Adrenal gland (tissue), 12 donors: ENCODE measurements around the gene EXOC5. TPM values are rescaled to one million over a fixed set of nuclear protein-coding genes. Genes with fewer than 3 reads are reported as not detected.
"Not testable (repeated sequence)": the region's sequence is repeated elsewhere in the genome, so short reads cannot be mapped to it uniquely, and the experiment has no call there.

Experiments used
- DNase-seq, 7 donors: peaks; one replicate each; pipeline ENCODE4 v3.0.0-alpha.2; 2019 to 2020
- H3K27ac ChIP-seq, 5 donors: fragments of 200-600 bp; sonication (generic) in 4 of 5; 1 replicate in 3 of 5; 2 replicates in 2 of 5; pipeline versions ENCODE4 v1.5.1 to v1.8.0; 2016 to 2020; ENCODE audit warnings: mild to moderate bottlenecking in 1 of 5
- H3K27me3 ChIP-seq: fragments of 200-600 bp; 2 replicates; pipeline ENCODE4 v1.8.0; 2021
- H3K36me3 ChIP-seq, 2 donors: fragments of 200-600 bp; replicated peaks in 1 of 2; 1 replicate in 1 of 2; 2 replicates in 1 of 2; pipeline versions ENCODE4 v1.5.1 to v1.8.0; 2018 to 2022
- H3K4me1 ChIP-seq, 2 donors: fragments of 200-600 bp; replicated peaks in 1 of 2; 1 replicate in 1 of 2; 2 replicates in 1 of 2; pipeline versions ENCODE4 v1.5.1 to v1.8.0; 2018 to 2021
- H3K4me3 ChIP-seq, 4 donors: fragments of 200-600 bp; sonication (generic) in 3 of 4; one replicate each; pipeline ENCODE4 v1.5.1; 2016 to 2018
- H3K9me3 ChIP-seq, 3 donors: fragments of 200-600 bp; sonication (generic) in 1 of 3; replicated peaks in 1 of 3; 1 replicate in 2 of 3; 2 replicates in 1 of 3; pipeline versions ENCODE4 v1.5.1 to v1.8.0; 2016 to 2021
- CTCF ChIP-seq, 6 experiments: fragments of 450-650 bp in 4 of 6; fragments of 200-600 bp in 2 of 6; sonication (generic) in 1 of 6; IDR thresholded peaks; 1 replicate in 5 of 6; 2 replicates in 1 of 6; pipeline versions ENCODE4 v1.5.1 to v1.8.0; 2016 to 2021; ENCODE audit warnings: antibody characterized with exemption in 6 of 6, mild to moderate bottlenecking in 2 of 6, moderate library complexity in 1 of 6
- POLR2A ChIP-seq, 2 donors: fragments of 450-650 bp; IDR thresholded peaks; one replicate each; pipeline ENCODE4 v1.6.1; 2017; ENCODE audit warnings: antibody characterized with exemption in 2 of 2, mild to moderate bottlenecking in 2 of 2, moderate library complexity in 1 of 2
- WGBS, 4 donors: extraction: QIAGEN DNeasy Blood & Tissue Kit in 2 of 4; methylation state at CpG; one replicate each; pipeline versions ENCODE4 v1.1.5 to v1.1.7; 2013 to 2017; 5-methylcytosine and 5-hydroxymethylcytosine counted together
- intact Hi-C, 2 donors: fragments of 100-400 bp; cut with DNase I; formaldehyde crosslinking; loops; one replicate each; pipeline versions ENCODE4 v1.14.1 to v1.15.0; 2022 to 2023
- polyA plus RNA-seq, 3 donors: library from polyadenylated mRNA; stranded (reverse); fragments of 200-250 nt in 2 of 3; fragments of 350-450 nt in 1 of 3; fragmentation: Illumina TruSeq in 1 of 3; extraction: RNeasy Lipid Tissue Mini Kit (QIAGEN cat#74804) in 1 of 3; gene quantifications; one replicate each; pipeline ENCODE4 v1.2.3, GENCODE V29; 2013 to 2014
- total RNA-seq, 9 donors: library from RNA; depleted of rRNA in 4 of 9; stranded (reverse); fragments of >200 nt in 4 of 9; fragments of 120-200 nt in 1 of 9; fragmentation: NEBNext Ultra II Directional in 1 of 9; extraction: Animal tissue kit (Norgen Biotek cat#: 25700) in 1 of 9; gene quantifications; one replicate each; pipeline versions ENCODE4 v1.1.0 to v1.2.4, GENCODE V29; 2013 to 2023
- donor health status: healthy with polysubstance abuse.
- donor health status: Bipolar disorder and iron deficiency.
- donor health status: DM: yes; HTN: yes; CAD: no.
- donor health status: DM: no; HTN: no; CAD: no.
- donor health status: DM: no; HTN: no; CAD: no.
- donor health status: DM: yes; HTN: yes; CAD: no.

The EXOC5 gene
- total and polyA plus RNA-seq, 12 donors = 6.4 to 63.8 (median 48.0) TPM

- H3K4me1 ChIP-seq, DNase-seq, H3K27me3 ChIP-seq, H3K27ac ChIP-seq, H3K9me3 ChIP-seq, intact Hi-C loops, H3K4me3 ChIP-seq, H3K36me3 ChIP-seq: not testable (repeated sequence)
- TF ChIP-seq CTCF (IDR thresholded peaks at IDR 0.05) = peak in 3 of 6 experiments; percentile 19 to 51 (median 39)
These were observed 66.0 kb downstream of the EXOC5 start for GRCh38 chr14:57202672-57203071.

GRCh38 chr14:57199921-57200320 lies 68.8 kb downstream of the EXOC5 start:
- 92 to 95% (median 94%) methylated on average over 6 of the region's 6 CpGs for WGBS, 4 donors
- DNase-seq = no peak
- intact Hi-C loops = no loop called here
- Histone ChIP-seq H3K36me3 (peaks cover 0 to 4% of the 10 kb centered on the region in 2 donors), H3K27ac (no peak overlapping the region), H3K9me3 (peaks cover 0 to 6% (median 0%) of the 10 kb centered on the region in 3 donors), H3K4me3 (no peak overlapping the region), H3K4me1 (no peaks in the 10 kb centered on the region), H3K27me3 (no peaks in the 10 kb centered on the region)
- no peak for TF ChIP-seq POLR2A (IDR thresholded peaks at IDR 0.05)
- TF ChIP-seq CTCF (IDR thresholded peaks at IDR 0.05) = no peak

- no peaks in the 10 kb centered on the region for H3K36me3 ChIP-seq
- WGBS, 4 donors = 79 to 89% (median 82%) methylated on average over 7 of the region's 7 CpGs
- no peak overlapping the region for H3K4me3 ChIP-seq
- H3K9me3 ChIP-seq = no peaks in the 10 kb centered on the region
- no peak overlapping the region for H3K27ac ChIP-seq
- H3K4me1 ChIP-seq = no peaks in the 10 kb centered on the region
- H3K27me3 ChIP-seq = no peaks in the 10 kb centered on the region
- no peak for DNase-seq
- TF ChIP-seq POLR2A (IDR thresholded peaks at IDR 0.05) = no peak
- no peak for TF ChIP-seq CTCF (IDR thresholded peaks at IDR 0.05)
- intact Hi-C loops = no loop called here
These were observed 79.6 kb downstream of the EXOC5 start for GRCh38 chr14:57189070-57189469.

GRCh38 chr14:57182760-57183503 lies 85.8 kb downstream of the EXOC5 start:
- H3K36me3 ChIP-seq = no peaks in the 10 kb centered on the region
- no peaks in the 10 kb centered on the region for H3K4me1 ChIP-seq
- 9 to 13% (median 10%) methylated on average over 5 of the region's 5 CpGs for WGBS, 4 donors
- no peak overlapping the region for H3K4me3 ChIP-seq
- TF ChIP-seq CTCF (IDR thresholded peaks at IDR 0.05) (peak in 2 of 6 experiments; percentile 16 to 19), POLR2A (IDR thresholded peaks at IDR 0.05) (no peak)
- no peaks in the 10 kb centered on the region for H3K9me3 ChIP-seq
- intact Hi-C loops = no loop called here
- H3K27me3 ChIP-seq = no peaks in the 10 kb centered on the region
- DNase-seq = peak in 1 of 7 donors; percentile 2
- H3K27ac ChIP-seq = no peak overlapping the region
